ENCODE results near the gene ELMOD2. TPM values are rescaled to one million over a fixed set of nuclear protein-coding genes. Genes with fewer than 3 reads are reported as not detected.

ELMOD2 gene
- 13.0 and 16.9 TPM in 2 replicates for total RNA-seq

GRCh38 chr4:140523857-140524742, at the start of gene ELMOD2:
Gene ELMOD2 (plus strand): TSS chr4:140524168. CDS start chr4:140525429, 1,261 bp downstream.

GRCh38 chr4:140497747-140498636, 26.0 kb upstream of the ELMOD2 start, which contains the start of gene MGAT4D:
Gene MGAT4D (minus strand): TSS chr4:140498293. CDS start chr4:140498222, 71 bp downstream.

GRCh38 chr4:140568507-140569306, 44.7 kb downstream of the ELMOD2 start, which contains the start of gene UCP1:
Gene UCP1 (minus strand): TSS chr4:140568961. CDS start chr4:140568729, 232 bp downstream.

Other genes starting within 250 kb of the ELMOD2 start
- gene SCOC, start 150.5 kb upstream of the ELMOD2 start, total RNA-seq: 15.8 and 23.1 TPM in 2 replicates
- gene CLGN, start 96.5 kb upstream of the ELMOD2 start, total RNA-seq: 2.2 and 3.4 TPM in 2 replicates
- not detected in 2 replicates for gene MGAT4D, start 25.9 kb upstream of the ELMOD2 start, total RNA-seq
- gene UCP1, start 44.8 kb downstream of the ELMOD2 start, total RNA-seq: not detected in 2 replicates
- gene TBC1D9, start 232.2 kb downstream of the ELMOD2 start, total RNA-seq: 11.6 and 18.8 TPM in 2 replicates